Motor neuron (in vitro differentiated cells): Measurements from ENCODE around the gene CCBE1. TPM values are rescaled to one million over a fixed set of nuclear protein-coding genes. Genes with fewer than 3 reads are reported as not detected.
"Not testable (repeated sequence)": the region's sequence is repeated elsewhere in the genome, so short reads cannot be mapped to it uniquely, and the experiment has no call there.

Experiments used
- ATAC-seq, 8 experiments: fragments of 200-7000 bp; cut with Tn5 transposase; replicated peaks in 6 of 8; 2 replicates each; pipeline ENCODE4 v1.8.0; 2021; ENCODE audit warnings: mild to moderate bottlenecking in 8 of 8, moderate library complexity in 8 of 8
- H3K27ac ChIP-seq, 2 donors: fragments of 250-450 bp; sonication (Bioruptor Pico); 2 replicates each; pipeline ENCODE4 v1.9.0; 2021; ENCODE audit warnings: antibody characterized with exemption in 2 of 2, mild to moderate bottlenecking in 2 of 2, moderate library complexity in 1 of 2
- H3K4me1 ChIP-seq, 2 donors: fragments of 250-450 bp; sonication (Bioruptor Pico); replicated peaks in 1 of 2; 2 replicates each; pipeline ENCODE4 v1.6.1; 2021; ENCODE audit warnings: antibody characterized with exemption in 2 of 2, mild to moderate bottlenecking in 2 of 2, moderate library complexity in 1 of 2
- H3K4me3 ChIP-seq, 5 donors: fragments of 250-450 bp; sonication (Bioruptor Pico); 2 replicates each; pipeline ENCODE4 v1.9.0; 2021; ENCODE audit warnings: antibody characterized with exemption in 5 of 5, mild to moderate bottlenecking in 5 of 5, moderate library complexity in 4 of 5
- WGBS, 10 experiments: fragments of 450-650 bp; shearing (Covaris generic); methylation state at CpG; one replicate each; pipeline ENCODE4 v1.0.0; 2022; 5-methylcytosine and 5-hydroxymethylcytosine counted together
- in situ Hi-C, 9 experiments: fragments of 400-800 bp; cut with MboI; loops; one replicate each; pipeline ENCODE4 v1.15.0; 2021; ENCODE audit warnings: low sequenced_read_pairs in 9 of 9, low pct_unique_long_range_greater_than_20kb in 2 of 9; ENCODE audit not compliant: unreplicated experiment in 9 of 9
- total RNA-seq, 8 experiments: library from RNA; unstranded; fragments of 300-600 nt; gene quantifications; 2 replicates each; pipeline versions ENCODE4 v1.2.3 to v1.2.4, GENCODE V29; 2022

The CCBE1 gene
- 1 to 10 TPM in 4 of 8 experiments, under 1 TPM in 4; 0.04 to 5.5 (median 1.1) TPM for total RNA-seq

GRCh38 chr18:59697236-59697932 is at the start of gene CCBE1:
Gene CCBE1, minus strand, starts transcription at chr18:59697423.
- H3K27ac ChIP-seq: no peak within 1 kb of the TSS
- H3K4me1 ChIP-seq: peaks cover 2 to 5% of the 10 kb centered on the region in 2 donors
- in situ Hi-C loops: no loop called here
- ATAC-seq: peak; percentile 76 to 95 (median 91)
- peak within 1 kb of the TSS; percentile 34 to 49 (median 38) for H3K4me3 ChIP-seq
- 0 to 3% (median 0%) methylated on average over 1 to 5 of the region's 46 CpGs; no CpG with 5 or more reads in 4 of the 10 experiments for WGBS, 10 experiments

- 0 to 100% (median 80%) methylated on average over 1 to 4 of the region's 4 CpGs; no CpG with 5 or more reads in 3 of the 10 experiments for WGBS, 10 experiments
- Histone ChIP-seq H3K4me3 (no peak overlapping the region), H3K27ac (no peak overlapping the region), H3K4me1 (no peaks in the 10 kb centered on the region)
- peak in 4 of 8 experiments; percentile 8 to 25 (median 18) for ATAC-seq
- in situ Hi-C loops: no loop called here
Measured at GRCh38 chr18:59744271-59744721, 47.1 kb upstream of the CCBE1 start.

GRCh38 chr18:59743566-59743965 is 46.3 kb upstream of the CCBE1 start:
- no peak for ATAC-seq
- 28 to 100% (median 86%) methylated on average over 1 to 3 of the region's 3 CpGs for WGBS, 10 experiments
- Histone ChIP-seq H3K4me3 (no peak overlapping the region), H3K4me1 (no peaks in the 10 kb centered on the region), H3K27ac (no peak overlapping the region)
- in situ Hi-C loops: no loop called here

- Histone ChIP-seq H3K4me3 (no peak overlapping the region), H3K27ac (no peak overlapping the region), H3K4me1 (no peaks in the 10 kb centered on the region)
- peak in 5 of 8 experiments; percentile 33 to 75 (median 63) for ATAC-seq
- in situ Hi-C loops: no loop called here
- WGBS, 10 experiments: 58 to 100% (median 76%) methylated on average over 1 to 6 of the region's 8 CpGs; no CpG with 5 or more reads in 2 of the 10 experiments
Measured at GRCh38 chr18:59742325-59743111, 45.3 kb upstream of the CCBE1 start.

- in situ Hi-C loops: no loop called here
- H3K4me1 ChIP-seq: no peaks in the 10 kb centered on the region
- H3K27ac ChIP-seq: no peak overlapping the region
- no peak overlapping the region for H3K4me3 ChIP-seq
- ATAC-seq: no peak
Measured at GRCh38 chr18:59740141-59740540, 42.9 kb upstream of the CCBE1 start.

- ATAC-seq: no peak
- WGBS, 10 experiments: 71 to 100% (median 80%) methylated on average over 1 of the region's 3 CpGs; no CpG with 5 or more reads in 7 of the 10 experiments
- in situ Hi-C loops: no loop called here
- Histone ChIP-seq H3K27ac (no peak overlapping the region), H3K4me1 (no peaks in the 10 kb centered on the region), H3K4me3 (no peak overlapping the region)
Measured at GRCh38 chr18:59737776-59738300, 40.6 kb upstream of the CCBE1 start.

GRCh38 chr18:59737335-59737734 is 40.1 kb upstream of the CCBE1 start:
- H3K27ac ChIP-seq, H3K4me3 ChIP-seq, in situ Hi-C loops, ATAC-seq, H3K4me1 ChIP-seq: not testable (repeated sequence)
- 40 to 100% (median 67%) methylated on average over 1 to 4 of the region's 7 CpGs; no CpG with 5 or more reads in 7 of the 10 experiments for WGBS, 10 experiments

GRCh38 chr18:59736061-59736460 is 38.8 kb upstream of the CCBE1 start:
- no peaks in the 10 kb centered on the region for H3K4me1 ChIP-seq
- in situ Hi-C loops: no loop called here
- H3K27ac ChIP-seq: no peak overlapping the region
- 46 to 67% (median 50%) methylated on average over 2 of the region's 2 CpGs; no CpG with 5 or more reads in 7 of the 10 experiments for WGBS, 10 experiments
- no peak overlapping the region for H3K4me3 ChIP-seq
- ATAC-seq: no peak

GRCh38 chr18:59735269-59735860 is 38.1 kb upstream of the CCBE1 start:
- in situ Hi-C loops: no loop called here
- Histone ChIP-seq H3K4me1 (no peaks in the 10 kb centered on the region), H3K4me3 (no peak overlapping the region), H3K27ac (no peak overlapping the region)
- ATAC-seq: no peak
- WGBS, 10 experiments: 81% methylated on average over 2 of the region's 2 CpGs; no CpG with 5 or more reads in 9 of the 10 experiments

- in situ Hi-C loops: no loop called here
- 83% methylated on average over 1 of the region's 1 CpG; no CpG with 5 or more reads in 7 of the 10 experiments for WGBS, 10 experiments
- ATAC-seq: no peak
- Histone ChIP-seq H3K4me3 (no peak overlapping the region), H3K4me1 (no peaks in the 10 kb centered on the region), H3K27ac (no peak overlapping the region)
Measured at GRCh38 chr18:59733421-59733820, 36.2 kb upstream of the CCBE1 start.

GRCh38 chr18:59730896-59731295 is 33.7 kb upstream of the CCBE1 start:
- H3K4me3 ChIP-seq: no peak overlapping the region
- H3K27ac ChIP-seq: no peak overlapping the region
- no peaks in the 10 kb centered on the region for H3K4me1 ChIP-seq
- in situ Hi-C loops: no loop called here
- WGBS, 10 experiments: 20 to 86% (median 58%) methylated on average over 1 of the region's 1 CpG; no CpG with 5 or more reads in 4 of the 10 experiments
- ATAC-seq: no peak

GRCh38 chr18:59729781-59730180 is 32.6 kb upstream of the CCBE1 start:
- Histone ChIP-seq H3K4me1 (no peaks in the 10 kb centered on the region), H3K4me3 (no peak overlapping the region), H3K27ac (no peak overlapping the region)
- in situ Hi-C loops: no loop called here
- WGBS, 10 experiments: 50 to 100% (median 98%) methylated on average over 1 to 3 of the region's 3 CpGs; no CpG with 5 or more reads in 2 of the 10 experiments
- no peak for ATAC-seq

GRCh38 chr18:59728816-59729215 is 31.6 kb upstream of the CCBE1 start:
- H3K27ac ChIP-seq: no peak overlapping the region
- WGBS, 10 experiments: 55 to 93% (median 69%) methylated on average over 3 to 5 of the region's 5 CpGs; no CpG with 5 or more reads in 1 of the 10 experiments
- H3K4me1 ChIP-seq: no peaks in the 10 kb centered on the region
- no peak for ATAC-seq
- in situ Hi-C loops: no loop called here
- no peak overlapping the region for H3K4me3 ChIP-seq
